Chondrocyte (in vitro differentiated cells): ENCODE results near the gene ELFN2. TPM values are rescaled to one million over a fixed set of nuclear protein-coding genes. Genes with fewer than 3 reads are reported as not detected.

ENCODE experiments used
- DNase-seq: peaks from one replicate; pipeline ENCODE4 v3.0.0; 2021; ENCODE audit warnings: mixed read lengths, low spot score
- H3K27ac Mint-ChIP-seq: one replicate; pipeline ENCODE4 v1.8.0; 2021; ENCODE audit warnings: mild to moderate bottlenecking, moderate library complexity, mixed read lengths; ENCODE audit not compliant: unreplicated experiment
- H3K27me3 Mint-ChIP-seq: 2 replicates; pipeline ENCODE4 v1.8.0; 2021; ENCODE audit warnings: low read depth, mixed read lengths
- H3K36me3 Mint-ChIP-seq: 2 replicates; pipeline ENCODE4 v1.8.0; 2021; ENCODE audit warnings: low read depth, mixed read lengths
- H3K4me1 Mint-ChIP-seq: 2 replicates; pipeline ENCODE4 v1.8.0; 2021; ENCODE audit warnings: low read depth, mild to moderate bottlenecking, mixed read lengths
- H3K4me3 Mint-ChIP-seq: one replicate; pipeline ENCODE4 v1.8.0; 2021; ENCODE audit warnings: mild to moderate bottlenecking, moderate library complexity, mixed read lengths; ENCODE audit not compliant: unreplicated experiment
- H3K9me3 Mint-ChIP-seq: 2 replicates; pipeline ENCODE4 v1.8.0; 2021; ENCODE audit warnings: low read depth, mixed read lengths
- CTCF ChIP-seq: fragments of 200-600 bp; sonication (generic); IDR thresholded peaks from 2 replicates; pipeline ENCODE4 v1.5.0; 2021; ENCODE audit warnings: antibody characterized with exemption, mild to moderate bottlenecking, moderate library complexity
- total RNA-seq: library from RNA; stranded (reverse); gene quantifications from 3 replicates; pipeline ENCODE4 v1.2.1, GENCODE V29; 2021

Gene ELFN2
- total RNA-seq, 1 donor from 2014 or later = 0.65 TPM

- DNase-seq = no peak
- peaks cover 23% of the 10 kb centered on the region for H3K27me3 Mint-ChIP-seq
- H3K4me1 Mint-ChIP-seq = no peaks in the 10 kb centered on the region
- H3K27ac Mint-ChIP-seq = no peak overlapping the region
- H3K4me3 Mint-ChIP-seq = no peak overlapping the region
- H3K9me3 Mint-ChIP-seq = no peaks in the 10 kb centered on the region
- H3K36me3 Mint-ChIP-seq = no peaks in the 10 kb centered on the region
- TF ChIP-seq CTCF = no peak
Observed at GRCh38 chr22:37467391-37467955, 40.2 kb upstream of the ELFN2 start.

- Mint-ChIP-seq H3K9me3 (no peaks in the 10 kb centered on the region), H3K27me3 (peaks cover 30% of the 10 kb centered on the region)
Observed at GRCh38 chr22:37464181-37464580, 36.9 kb upstream of the ELFN2 start.

GRCh38 chr22:37462983-37463382, 35.7 kb upstream of the ELFN2 start:
- no peak for TF ChIP-seq CTCF
- H3K4me3 Mint-ChIP-seq = no peak overlapping the region
- H3K36me3 Mint-ChIP-seq = no peaks in the 10 kb centered on the region
- no peaks in the 10 kb centered on the region for H3K4me1 Mint-ChIP-seq
- H3K9me3 Mint-ChIP-seq = no peaks in the 10 kb centered on the region
- H3K27ac Mint-ChIP-seq = no peak overlapping the region
- H3K27me3 Mint-ChIP-seq = peaks cover 32% of the 10 kb centered on the region
- DNase-seq = no peak

More at GRCh38 chr22:37464181-37464580, 36.9 kb upstream of the ELFN2 start:
- H3K4me1 Mint-ChIP-seq = no peaks in the 10 kb centered on the region
- no peak overlapping the region for H3K27ac Mint-ChIP-seq
- no peak overlapping the region for H3K4me3 Mint-ChIP-seq
- DNase-seq = no peak
- H3K36me3 Mint-ChIP-seq = no peaks in the 10 kb centered on the region
- no peak for TF ChIP-seq CTCF

GRCh38 chr22:37462436-37462835, 35.2 kb upstream of the ELFN2 start:
- peaks cover 36% of the 10 kb centered on the region for H3K27me3 Mint-ChIP-seq
- no peaks in the 10 kb centered on the region for H3K9me3 Mint-ChIP-seq
- DNase-seq = no peak
- no peak overlapping the region for H3K4me3 Mint-ChIP-seq
- H3K4me1 Mint-ChIP-seq = no peaks in the 10 kb centered on the region
- no peak overlapping the region for H3K27ac Mint-ChIP-seq
- no peak for TF ChIP-seq CTCF
- H3K36me3 Mint-ChIP-seq = no peaks in the 10 kb centered on the region

GRCh38 chr22:37461961-37462360, 34.7 kb upstream of the ELFN2 start:
- Mint-ChIP-seq H3K27ac (no peak overlapping the region), H3K36me3 (no peaks in the 10 kb centered on the region), H3K4me1 (peaks cover 2% of the 10 kb centered on the region), H3K27me3 (peaks cover 37% of the 10 kb centered on the region), H3K4me3 (no peak overlapping the region), H3K9me3 (no peaks in the 10 kb centered on the region)
- no peak for TF ChIP-seq CTCF
- no peak for DNase-seq
